WTC11 (cell line): ENCODE results near the gene DCLK1. TPM values are rescaled to one million over a fixed set of nuclear protein-coding genes. Genes with fewer than 3 reads are reported as not detected.

Source experiments
- ATAC-seq: fragments of 200-7000 bp; cut with Tn5 transposase; 2 replicates; pipeline ENCODE4 v1.10.0; 2021; ENCODE audit warnings: mild to moderate bottlenecking, moderate library complexity
- CTCF ChIA-PET: fragments of 300-600 bp; sonication (Branson Sonifier 250); formaldehyde crosslinking; loops from one replicate; lab custom pipeline; 2021; ENCODE audit warnings: antibody characterized with exemption; lab: Charles Lee
- POLR2A ChIA-PET: fragments of 350-600 bp; sonication (Branson Sonifier 250); formaldehyde crosslinking; loops from one replicate; lab custom pipeline; 2021; ENCODE audit warnings: antibody characterized with exemption; lab: Charles Lee
- DNase-seq: peaks from one replicate; pipeline ENCODE4 v3.0.0; 2021; ENCODE audit warnings: low spot score
- H3K27ac Mint-ChIP-seq: 2 replicates; pipeline ENCODE4 v1.8.0; 2021; ENCODE audit warnings: mixed read lengths
- H3K27me3 Mint-ChIP-seq: 2 replicates; pipeline ENCODE4 v1.8.0; 2021; ENCODE audit warnings: low read depth, mild to moderate bottlenecking, moderate library complexity, mixed read lengths
- H3K36me3 Mint-ChIP-seq: 2 replicates; pipeline ENCODE4 v1.8.0; 2021; ENCODE audit warnings: mixed read lengths
- H3K4me1 Mint-ChIP-seq: 2 replicates; pipeline ENCODE4 v1.8.0; 2022; ENCODE audit warnings: mixed read lengths
- H3K4me3 Mint-ChIP-seq: 2 replicates; pipeline ENCODE4 v1.8.0; 2021; ENCODE audit warnings: mild to moderate bottlenecking, moderate library complexity, mixed read lengths
- H3K9me3 Mint-ChIP-seq: 2 replicates; pipeline ENCODE4 v1.8.0; 2021; ENCODE audit warnings: mixed read lengths
- CDX4 ChIP-seq: fragments of 250-450 bp; sonication (Bioruptor Pico); IDR thresholded peaks from 2 replicates; pipeline ENCODE4 v1.9.0; 2021; ENCODE audit warnings: moderate library complexity, mild to moderate bottlenecking, inconsistent platforms, borderline replicate concordance
- CTCF ChIP-seq: fragments of 200-600 bp; IDR thresholded peaks from 2 replicates; pipeline ENCODE4 v1.8.0; 2022; ENCODE audit warnings: antibody characterized with exemption
- FOXP1 ChIP-seq: sonication (generic); formaldehyde crosslinking; IDR thresholded peaks from 2 replicates; pipeline ENCODE4 v1.8.0; 2022; ENCODE audit warnings: missing genetic modification reagents, mild to moderate bottlenecking, moderate library complexity, borderline replicate concordance
- GRHL2 ChIP-seq: fragments of 250-450 bp; sonication (Bioruptor Pico); IDR thresholded peaks from 2 replicates; pipeline ENCODE4 v1.8.0; 2022; ENCODE audit warnings: mild to moderate bottlenecking, moderate library complexity; ENCODE audit not compliant: insufficient replicate concordance, severe bottlenecking
- MXD4 ChIP-seq: fragments of 250-450 bp; sonication (Bioruptor Pico); IDR thresholded peaks from 2 replicates; pipeline ENCODE4 v1.8.0; 2021; ENCODE audit warnings: mild to moderate bottlenecking, moderate library complexity, borderline replicate concordance
- NR2C2 ChIP-seq: sonication (generic); formaldehyde crosslinking; IDR thresholded peaks from 2 replicates; pipeline ENCODE4 v1.8.0; 2022; ENCODE audit warnings: mild to moderate bottlenecking, missing genetic modification reagents
- STAT6 ChIP-seq: sonication (generic); formaldehyde crosslinking; conservative IDR thresholded peaks from 2 replicates; pipeline ENCODE4 v1.8.1; 2023; ENCODE audit warnings: mild to moderate bottlenecking, low read depth, missing genetic modification reagents, moderate library complexity
- ZNF232 ChIP-seq: sonication (generic); formaldehyde crosslinking; IDR thresholded peaks from 2 replicates; pipeline ENCODE4 v1.8.0; 2022; ENCODE audit warnings: mild to moderate bottlenecking, missing genetic modification reagents
- ZNF317 ChIP-seq: sonication (generic); formaldehyde crosslinking; IDR thresholded peaks from 2 replicates; pipeline ENCODE4 v1.8.1; 2023; ENCODE audit warnings: low read depth, mild to moderate bottlenecking, moderate library complexity, missing genetic modification reagents, borderline replicate concordance
- ZNF416 ChIP-seq: fragments of 250-450 bp; sonication (Bioruptor Pico); IDR thresholded peaks from 2 replicates; pipeline ENCODE4 v1.9.0; 2021; ENCODE audit warnings: mild to moderate bottlenecking, inconsistent platforms
- ZNF425 ChIP-seq: fragments of 250-450 bp; sonication (Bioruptor Pico); conservative IDR thresholded peaks from 2 replicates; pipeline ENCODE4 v1.9.0; 2021; ENCODE audit warnings: mild to moderate bottlenecking
- ZNF532 ChIP-seq: fragments of 250-450 bp; sonication (Bioruptor Pico); IDR thresholded peaks from 2 replicates; pipeline ENCODE4 v1.9.0; 2021; ENCODE audit warnings: mild to moderate bottlenecking, borderline replicate concordance
- total RNA-seq: library from RNA; stranded (reverse); gene quantifications from 3 replicates; pipeline ENCODE4 v1.2.3, GENCODE V29; 2021
- TF ChIP-seq, protein P1 (sequence below): fragments of 250-450 bp; sonication (Bioruptor Pico); IDR thresholded peaks from 2 replicates; pipeline ENCODE4 v2.1.2; 2022; ENCODE audit warnings: mild to moderate bottlenecking, moderate library complexity
- TF ChIP-seq, protein P2 (sequence below): fragments of 250-450 bp; sonication (Bioruptor Pico); IDR thresholded peaks from 2 replicates; pipeline ENCODE4 v1.9.0; 2021; ENCODE audit warnings: mild to moderate bottlenecking

The DCLK1 gene
- total RNA-seq, 1 experiment from 2014 or later, result 18.5 TPM

- TF ChIP-seq, protein P1, sequence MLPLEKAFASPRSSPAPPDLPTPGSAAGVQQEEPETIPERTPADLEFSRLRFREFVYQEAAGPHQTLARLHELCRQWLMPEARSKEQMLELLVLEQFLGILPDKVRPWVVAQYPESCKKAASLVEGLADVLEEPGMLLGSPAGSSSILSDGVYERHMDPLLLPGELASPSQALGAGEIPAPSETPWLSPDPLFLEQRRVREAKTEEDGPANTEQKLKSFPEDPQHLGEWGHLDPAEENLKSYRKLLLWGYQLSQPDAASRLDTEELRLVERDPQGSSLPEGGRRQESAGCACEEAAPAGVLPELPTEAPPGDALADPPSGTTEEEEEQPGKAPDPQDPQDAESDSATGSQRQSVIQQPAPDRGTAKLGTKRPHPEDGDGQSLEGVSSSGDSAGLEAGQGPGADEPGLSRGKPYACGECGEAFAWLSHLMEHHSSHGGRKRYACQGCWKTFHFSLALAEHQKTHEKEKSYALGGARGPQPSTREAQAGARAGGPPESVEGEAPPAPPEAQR (CRISPR knock-in tag), result no peak
These were observed 213.8 kb downstream of the DCLK1 start (continued) for GRCh38 chr13:35917252-35917941.

DNA sequence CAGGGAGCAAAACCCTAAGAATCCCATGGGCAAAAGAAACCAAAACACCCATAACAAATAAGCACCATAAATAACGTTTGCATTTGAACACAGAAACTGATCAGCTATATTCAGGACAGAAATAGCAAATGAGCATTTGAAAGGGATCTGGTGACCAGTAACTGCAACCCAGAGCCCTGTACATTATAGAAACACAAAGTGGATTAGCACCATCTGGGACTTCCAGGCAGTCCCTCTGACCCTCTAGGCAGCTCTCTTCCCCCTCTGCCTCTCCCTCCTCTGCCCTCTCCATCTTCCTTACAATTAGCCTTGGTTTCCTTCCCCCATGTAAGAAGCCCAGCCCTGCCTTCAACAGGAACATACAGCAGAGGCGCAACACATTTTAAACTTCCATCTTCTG lies 215.0 kb downstream of the DCLK1 start:
- H3K27me3 Mint-ChIP-seq, result no peaks in the 10 kb centered on the region
- H3K9me3 Mint-ChIP-seq, result peaks cover 5% of the 10 kb centered on the region
- H3K36me3 Mint-ChIP-seq, result no peaks in the 10 kb centered on the region; the same call in 1 of the 2 replicates
- DNase-seq (no peak), ATAC-seq (peak; percentile 62)
- ChIA-PET CTCF (no interaction called here), POLR2A (no interaction called here)
- peaks cover 47% of the 10 kb centered on the region for H3K4me1 Mint-ChIP-seq
- 0 out of 2 replicates have a peak overlapping the region, but pooled peaks have one; percentile 12 for H3K27ac Mint-ChIP-seq
- no peak for TF ChIP-seq ZNF532 (CRISPR knock-in tag)
- TF ChIP-seq CDX4, result no peak
- TF ChIP-seq STAT6 (CRISPR knock-in tag), result no peak
- TF ChIP-seq ZNF317, result no peak
- TF ChIP-seq NR2C2 (CRISPR knock-in tag), result no peak
- H3K4me3 Mint-ChIP-seq, result no peak overlapping the region

DNA sequence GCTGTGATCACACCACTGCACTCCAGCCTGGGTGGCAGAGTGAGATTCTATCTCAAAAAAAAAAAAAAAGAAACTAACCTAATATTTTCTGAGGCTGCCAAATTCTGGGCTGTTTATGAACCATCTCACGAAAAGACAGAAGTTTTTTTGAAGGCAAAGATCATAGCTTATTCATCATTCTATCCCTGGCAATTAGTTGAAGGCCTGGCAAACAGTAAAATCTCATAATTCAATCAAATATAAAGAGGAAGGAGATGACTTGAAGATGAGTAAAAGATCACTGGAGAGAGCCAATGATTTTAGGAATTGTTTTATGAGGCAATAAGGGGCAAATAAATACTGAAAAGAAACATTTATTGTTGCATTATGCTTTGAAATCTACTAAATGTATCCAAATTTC lies 216.5 kb downstream of the DCLK1 start:
- ATAC-seq (no peak), DNase-seq (no peak)
- no peak overlapping the region for H3K27ac Mint-ChIP-seq
- CTCF ChIA-PET, result interaction anchor here (0.6 kb wide), 1 partner anchor 96 kb away, joined by 3 read pairs; no protein-coding TSS in a partner anchor
- H3K4me3 Mint-ChIP-seq, result no peak overlapping the region
- peaks cover 47% of the 10 kb centered on the region for H3K4me1 Mint-ChIP-seq
- H3K27me3 Mint-ChIP-seq, result no peaks in the 10 kb centered on the region
- POLR2A ChIA-PET, result no interaction called here
- no peaks in the 10 kb centered on the region for H3K9me3 Mint-ChIP-seq
- H3K36me3 Mint-ChIP-seq, result no peaks in the 10 kb centered on the region; the same call in 1 of the 2 replicates
- TF ChIP-seq ZNF416 (CRISPR knock-in tag) (no peak), CTCF (no peak), GRHL2 (CRISPR knock-in tag) (no peak), ZNF232 (no peak), ZNF425 (no peak), FOXP1 (CRISPR knock-in tag) (no peak), STAT6 (CRISPR knock-in tag) (no peak), MXD4 (CRISPR knock-in tag) (no peak)
- TF ChIP-seq, protein P2, sequence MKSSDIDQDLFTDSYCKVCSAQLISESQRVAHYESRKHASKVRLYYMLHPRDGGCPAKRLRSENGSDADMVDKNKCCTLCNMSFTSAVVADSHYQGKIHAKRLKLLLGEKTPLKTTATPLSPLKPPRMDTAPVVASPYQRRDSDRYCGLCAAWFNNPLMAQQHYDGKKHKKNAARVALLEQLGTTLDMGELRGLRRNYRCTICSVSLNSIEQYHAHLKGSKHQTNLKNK (CRISPR knock-in tag), result no peak
